ENCODE measurements around the gene RXRB.

The RXRB gene

GRCh38 chr6:33216117-33216649 lies 15.7 kb upstream of the RXRB start:
- H3K4me3 ChIP-seq (ENCODE audit: low read depth, low read length): no peak overlapping the region
- TF ChIP-seq CTCF (IDR thresholded peaks at IDR 0.05; ENCODE audit: low read depth, low read length): no peak

GRCh38 chr6:33215271-33216116 lies 15.0 kb upstream of the RXRB start:
- H3K4me3 ChIP-seq (ENCODE audit: low read depth, low read length): no peak overlapping the region
- no peak for TF ChIP-seq CTCF (IDR thresholded peaks at IDR 0.05; ENCODE audit: low read depth, low read length)

GRCh38 chr6:33213989-33214335 lies 13.5 kb upstream of the RXRB start:
- TF ChIP-seq CTCF (IDR thresholded peaks at IDR 0.05; ENCODE audit: low read depth, low read length): no peak
- H3K4me3 ChIP-seq (ENCODE audit: low read depth, low read length): peak overlapping the region; percentile 60

GRCh38 chr6:33213166-33213988 lies 12.9 kb upstream of the RXRB start:
- TF ChIP-seq CTCF (IDR thresholded peaks at IDR 0.05; ENCODE audit: low read depth, low read length): no peak
- H3K4me3 ChIP-seq (ENCODE audit: low read depth, low read length): peak overlapping the region; percentile 60

GRCh38 chr6:33212857-33213165 lies 12.3 kb upstream of the RXRB start:
- no peak for TF ChIP-seq CTCF (IDR thresholded peaks at IDR 0.05; ENCODE audit: low read depth, low read length)
- peak overlapping the region; percentile 60 for H3K4me3 ChIP-seq (ENCODE audit: low read depth, low read length)

GRCh38 chr6:33211666-33212422 lies 11.4 kb upstream of the RXRB start:
- TF ChIP-seq CTCF (IDR thresholded peaks at IDR 0.05; ENCODE audit: low read depth, low read length): no peak
- H3K4me3 ChIP-seq (ENCODE audit: low read depth, low read length): no peak overlapping the region
